HG02938 (cell line): ENCODE measurements around the gene FGFBP3.
"Not testable (repeated sequence)": the region's sequence is repeated elsewhere in the genome, so short reads cannot be mapped to it uniquely, and the experiment has no call there.

ENCODE experiments used
- ATAC-seq: cut with Tn5 transposase; IDR thresholded peaks from one replicate; pipeline ENCODE4 v1.9.1; 2021; ENCODE audit warnings: mild to moderate bottlenecking, moderate library complexity; ENCODE audit not compliant: unreplicated experiment

FGFBP3 gene

GRCh38 chr10:91901784-91902677 lies 7.3 kb downstream of the FGFBP3 start:
- ATAC-seq, result no peak

GRCh38 chr10:91897421-91897820 lies 11.9 kb downstream of the FGFBP3 start:
- no peak for ATAC-seq

GRCh38 chr10:91896212-91896756 lies 13.0 kb downstream of the FGFBP3 start:
- no peak for ATAC-seq

GRCh38 chr10:91894261-91894685 lies 15.0 kb downstream of the FGFBP3 start:
- ATAC-seq, result not testable (repeated sequence)

GRCh38 chr10:91893051-91893450 lies 16.2 kb downstream of the FGFBP3 start:
- no peak for ATAC-seq

- no peak for ATAC-seq
Measured at GRCh38 chr10:91891125-91892001, 17.9 kb downstream of the FGFBP3 start.

- ATAC-seq, result no peak
Measured at GRCh38 chr10:91887272-91888076, 21.8 kb downstream of the FGFBP3 start.

GRCh38 chr10:91886954-91887271 lies 22.4 kb downstream of the FGFBP3 start:
- no peak for ATAC-seq

GRCh38 chr10:91885362-91886079 lies 23.8 kb downstream of the FGFBP3 start:
- no peak for ATAC-seq

GRCh38 chr10:91884536-91884935 lies 24.8 kb downstream of the FGFBP3 start:
- ATAC-seq, result no peak

- no peak for ATAC-seq
Measured at GRCh38 chr10:91883549-91884444, 25.5 kb downstream of the FGFBP3 start.

GRCh38 chr10:91880310-91880709 lies 29.0 kb downstream of the FGFBP3 start:
- ATAC-seq, result no peak

- ATAC-seq, result no peak
Measured at GRCh38 chr10:91879515-91880170, 29.6 kb downstream of the FGFBP3 start.

- no peak for ATAC-seq
Measured at GRCh38 chr10:91875779-91876178, 33.5 kb downstream of the FGFBP3 start.

- ATAC-seq, result no peak
Measured at GRCh38 chr10:91875156-91875555, 34.1 kb downstream of the FGFBP3 start.

- no peak for ATAC-seq
Measured at GRCh38 chr10:91865562-91866081, 43.7 kb downstream of the FGFBP3 start.

GRCh38 chr10:91864744-91865143 lies 44.5 kb downstream of the FGFBP3 start:
- ATAC-seq, result no peak

- no peak for ATAC-seq
Measured at GRCh38 chr10:91864099-91864498, 45.2 kb downstream of the FGFBP3 start.
